Trophoblast cell (in vitro differentiated cells and primary cell): ENCODE measurements around the gene FXN.

Experiments
- DNase-seq, 2 donors: peaks; one replicate each; pipeline ENCODE4 v3.0.0-alpha.2; 2016
- H2AFZ ChIP-seq: 2 replicates; pipeline ENCODE4 v1.6.1; 2013; ENCODE audit warnings: low read length, moderate library complexity, mild to moderate bottlenecking; ENCODE audit not compliant: insufficient read depth, poor library complexity
- H2AK5ac ChIP-seq: 2 replicates; pipeline ENCODE4 v1.6.1; 2013; ENCODE audit warnings: mild to moderate bottlenecking, low read length
- H2BK120ac ChIP-seq: 2 replicates; pipeline ENCODE4 v1.6.1; 2013; ENCODE audit warnings: low read length, mild to moderate bottlenecking, moderate library complexity; ENCODE audit not compliant: insufficient read depth, poor library complexity
- H2BK12ac ChIP-seq: 2 replicates; pipeline ENCODE4 v1.6.1; 2013; ENCODE audit warnings: mild to moderate bottlenecking, low read length, moderate library complexity
- H2BK5ac ChIP-seq: 2 replicates; pipeline ENCODE4 v1.6.1; 2013; ENCODE audit warnings: low read length, low read depth, moderate library complexity, mild to moderate bottlenecking; ENCODE audit not compliant: poor library complexity
- H3K14ac ChIP-seq: 2 replicates; pipeline ENCODE4 v1.6.1; 2013; ENCODE audit warnings: mild to moderate bottlenecking, low read length
- H3K18ac ChIP-seq: 2 replicates; pipeline ENCODE4 v1.6.1; 2013; ENCODE audit warnings: mild to moderate bottlenecking, low read length
- H3K23ac ChIP-seq: 2 replicates; pipeline ENCODE4 v1.6.1; 2013; ENCODE audit warnings: low read length
- H3K27ac ChIP-seq: 2 replicates; pipeline ENCODE4 v1.5.1; 2013; ENCODE audit warnings: low read depth, mild to moderate bottlenecking, inconsistent platforms, low read length, moderate library complexity
- H3K27me3 ChIP-seq: 2 replicates; pipeline ENCODE4 v1.6.1; 2013; ENCODE audit warnings: inconsistent platforms, mild to moderate bottlenecking, low read length, moderate library complexity; ENCODE audit not compliant: insufficient read depth
- H3K36me3 ChIP-seq, 2 experiments: 1 replicate in 1 of 2; 2 replicates in 1 of 2; pipeline ENCODE4 v1.6.1; 2013; ENCODE audit warnings: low read length in 2 of 2, mild to moderate bottlenecking in 2 of 2, moderate library complexity in 1 of 2; ENCODE audit not compliant: insufficient read depth in 2 of 2, control insufficient read depth in 1 of 2
- H3K4ac ChIP-seq: 2 replicates; pipeline ENCODE4 v1.6.1; 2013; ENCODE audit warnings: low read depth, mild to moderate bottlenecking, low read length, moderate library complexity
- H3K4me1 ChIP-seq, 2 experiments: 1 replicate in 1 of 2; 2 replicates in 1 of 2; pipeline ENCODE4 v1.6.1; 2013; ENCODE audit warnings: low read length in 2 of 2, mild to moderate bottlenecking in 2 of 2, moderate library complexity in 1 of 2; ENCODE audit not compliant: insufficient read depth in 2 of 2, control insufficient read depth in 1 of 2
- H3K4me2 ChIP-seq: 2 replicates; pipeline ENCODE4 v1.6.1; 2013; ENCODE audit warnings: inconsistent platforms, mild to moderate bottlenecking, low read length, moderate library complexity
- H3K4me3 ChIP-seq: 2 replicates; pipeline ENCODE4 v1.5.1; 2013; ENCODE audit warnings: mild to moderate bottlenecking, low read depth, low read length, inconsistent platforms
- H3K79me1 ChIP-seq: one replicate; pipeline ENCODE4 v1.6.1; 2013; ENCODE audit warnings: low read length
- H3K79me2 ChIP-seq: 2 replicates; pipeline ENCODE4 v1.6.1; 2013; ENCODE audit warnings: low read length, mild to moderate bottlenecking; ENCODE audit not compliant: control insufficient read depth, insufficient read depth, poor library complexity
- H3K9ac ChIP-seq: 2 replicates; pipeline ENCODE4 v1.6.1; 2013; ENCODE audit warnings: mild to moderate bottlenecking, low read length
- H3K9me3 ChIP-seq: 2 replicates; pipeline ENCODE4 v1.6.1; 2013; ENCODE audit warnings: low read depth, mild to moderate bottlenecking, control low read depth, inconsistent platforms, low read length; ENCODE audit not compliant: insufficient read depth
- H4K12ac ChIP-seq: 2 replicates; pipeline ENCODE4 v1.6.1; 2013; ENCODE audit warnings: low read depth, mild to moderate bottlenecking, low read length, moderate library complexity
- H4K8ac ChIP-seq: 2 replicates; pipeline ENCODE4 v1.6.1; 2013; ENCODE audit warnings: low read depth, mild to moderate bottlenecking, low read length, moderate library complexity
- H4K91ac ChIP-seq: one replicate; pipeline ENCODE4 v1.6.1; 2013; ENCODE audit warnings: low read depth, mild to moderate bottlenecking, low read length, moderate library complexity
- WGBS: extraction: QIAGEN DNeasy Blood & Tissue Kit; methylation state at CpG from one replicate; pipeline ENCODE4 v1.1.7; 2013; ENCODE audit warnings: missing lambda C conversion rate; ENCODE audit not compliant: insufficient read length, insufficient coverage; ENCODE audit errors: extremely low coverage; 5-methylcytosine and 5-hydroxymethylcytosine counted together

FXN gene

GRCh38 chr9:68996462-68996861, 39.1 kb upstream of the FXN start:
- H2BK120ac ChIP-seq: no peak overlapping the region
- no peaks in the 10 kb centered on the region for H3K9me3 ChIP-seq
- H3K9ac ChIP-seq: no peak overlapping the region
- no peak overlapping the region for H3K4me3 ChIP-seq
- H3K27me3 ChIP-seq: no peaks in the 10 kb centered on the region
- H4K8ac ChIP-seq: no peak overlapping the region
- no peak overlapping the region for H3K27ac ChIP-seq
- no peak overlapping the region for H3K18ac ChIP-seq
- H4K12ac ChIP-seq: no peak overlapping the region
- no peak overlapping the region for H2AK5ac ChIP-seq
- no peak overlapping the region for H4K91ac ChIP-seq
- no peak overlapping the region for H3K4ac ChIP-seq
- DNase-seq: no peak
- H2BK5ac ChIP-seq: no peak overlapping the region
- H3K14ac ChIP-seq: no peak overlapping the region
- no peak overlapping the region for H3K23ac ChIP-seq
- WGBS: no CpG with 5 or more reads among the region's 5 CpGs
- no peak overlapping the region for H3K4me2 ChIP-seq
- H3K79me2 ChIP-seq: no peaks in the 10 kb centered on the region
- H3K36me3 ChIP-seq: no peaks in the 10 kb centered on the region
- H3K4me1 ChIP-seq: no peaks in the 10 kb centered on the region
- H2AFZ ChIP-seq: no peak overlapping the region
- no peaks in the 10 kb centered on the region for H3K79me1 ChIP-seq
- no peak overlapping the region for H2BK12ac ChIP-seq

- no peak overlapping the region for H4K91ac ChIP-seq
- no peak overlapping the region for H3K4me2 ChIP-seq
- no peak overlapping the region for H3K4me3 ChIP-seq
- H2BK5ac ChIP-seq: no peak overlapping the region
- H3K9me3 ChIP-seq: no peaks in the 10 kb centered on the region
- no peak overlapping the region for H4K12ac ChIP-seq
- H2BK12ac ChIP-seq: no peak overlapping the region
- no peak overlapping the region for H3K23ac ChIP-seq
- no peak overlapping the region for H2AK5ac ChIP-seq
- DNase-seq: no peak
- no peaks in the 10 kb centered on the region for H3K4me1 ChIP-seq
- H3K27ac ChIP-seq: no peak overlapping the region
- no peak overlapping the region for H2BK120ac ChIP-seq
- H4K8ac ChIP-seq: no peak overlapping the region
- no peaks in the 10 kb centered on the region for H3K27me3 ChIP-seq
- H3K4ac ChIP-seq: no peak overlapping the region
- WGBS: no CpG with 5 or more reads among the region's 3 CpGs
- H3K36me3 ChIP-seq: no peaks in the 10 kb centered on the region
- no peaks in the 10 kb centered on the region for H3K79me1 ChIP-seq
- H2AFZ ChIP-seq: no peak overlapping the region
- H3K18ac ChIP-seq: no peak overlapping the region
- H3K14ac ChIP-seq: no peak overlapping the region
- H3K9ac ChIP-seq: no peak overlapping the region
- H3K79me2 ChIP-seq: no peaks in the 10 kb centered on the region
Measured at GRCh38 chr9:68997666-68998065, 37.9 kb upstream of the FXN start.

GRCh38 chr9:68998385-68998784, 37.2 kb upstream of the FXN start:
- no peak overlapping the region for H4K12ac ChIP-seq
- no CpG with 5 or more reads among the region's 4 CpGs for WGBS
- H3K36me3 ChIP-seq: no peaks in the 10 kb centered on the region
- H3K9ac ChIP-seq: no peak overlapping the region
- no peak overlapping the region for H4K8ac ChIP-seq
- no peak overlapping the region for H3K4ac ChIP-seq
- H2AK5ac ChIP-seq: no peak overlapping the region
- H3K4me1 ChIP-seq: no peaks in the 10 kb centered on the region
- no peak overlapping the region for H2BK12ac ChIP-seq
- no peaks in the 10 kb centered on the region for H3K79me2 ChIP-seq
- H3K79me1 ChIP-seq: no peaks in the 10 kb centered on the region
- no peak overlapping the region for H3K27ac ChIP-seq
- no peak overlapping the region for H4K91ac ChIP-seq
- H3K4me2 ChIP-seq: no peak overlapping the region
- H3K23ac ChIP-seq: no peak overlapping the region
- H2AFZ ChIP-seq: no peak overlapping the region
- H3K27me3 ChIP-seq: no peaks in the 10 kb centered on the region
- no peak overlapping the region for H3K4me3 ChIP-seq
- no peaks in the 10 kb centered on the region for H3K9me3 ChIP-seq
- no peak overlapping the region for H2BK120ac ChIP-seq
- DNase-seq: no peak
- H2BK5ac ChIP-seq: no peak overlapping the region
- H3K14ac ChIP-seq: no peak overlapping the region
- no peak overlapping the region for H3K18ac ChIP-seq

- Histone ChIP-seq H2AK5ac (no peak overlapping the region), H3K79me1 (no peaks in the 10 kb centered on the region), H2BK120ac (no peak overlapping the region), H3K23ac (no peak overlapping the region), H3K14ac (no peak overlapping the region), H3K27ac (no peak overlapping the region), H3K4ac (no peak overlapping the region), H4K12ac (no peak overlapping the region), H3K79me2 (no peaks in the 10 kb centered on the region), H3K4me3 (no peak overlapping the region), H3K9me3 (no peaks in the 10 kb centered on the region), H3K4me1 (no peaks in the 10 kb centered on the region), H3K9ac (no peak overlapping the region), H4K8ac (no peak overlapping the region), H3K4me2 (no peak overlapping the region), H3K27me3 (no peaks in the 10 kb centered on the region), H2AFZ (no peak overlapping the region), H2BK12ac (no peak overlapping the region), H2BK5ac (no peak overlapping the region), H4K91ac (no peak overlapping the region), H3K36me3 (no peaks in the 10 kb centered on the region), H3K18ac (no peak overlapping the region)
- DNase-seq: no peak
- WGBS: no CpG with 5 or more reads among the region's 5 CpGs
Measured at GRCh38 chr9:68998812-68999211, 36.7 kb upstream of the FXN start.
